GM12873 (cell line): ENCODE results near the gene HID1.

Experiments used
- CTCF ChIP-seq: IDR thresholded peaks from 2 replicates; pipeline ENCODE4 v1.5.1; 2012; ENCODE audit warnings: low read depth, mild to moderate bottlenecking, moderate library complexity, low read length, control low read depth; ENCODE audit not compliant: insufficient read depth; ENCODE audit errors: missing control alignments

HID1 gene

GRCh38 chr17:74994440-74994839 lies 21.9 kb upstream of the HID1 start:
- TF ChIP-seq CTCF: no peak

- TF ChIP-seq CTCF: no peak
Measured at GRCh38 chr17:74992223-74992622, 19.7 kb upstream of the HID1 start.

- TF ChIP-seq CTCF: no peak
Measured at GRCh38 chr17:74990581-74991105, 18.1 kb upstream of the HID1 start.

- no peak for TF ChIP-seq CTCF
Measured at GRCh38 chr17:74987909-74988711, 15.6 kb upstream of the HID1 start.

GRCh38 chr17:74987418-74987908 lies 14.9 kb upstream of the HID1 start, which contains the start of gene CDR2L:
CDR2L (plus strand) TSS chr17:74987632; CDS start chr17:74988044, 412 bp downstream.
- TF ChIP-seq CTCF: no peak

- TF ChIP-seq CTCF: no peak
Measured at GRCh38 chr17:74986206-74986576, 13.6 kb upstream of the HID1 start.

- TF ChIP-seq CTCF: no peak
Measured at GRCh38 chr17:74981979-74982662, 9.6 kb upstream of the HID1 start.
